Keratinocyte (primary cell): ENCODE data around the gene ANKRD17. TPM values are rescaled to one million over a fixed set of nuclear protein-coding genes. Genes with fewer than 3 reads are reported as not detected.

Experiments
- DNase-seq: peaks from one replicate; pipeline ENCODE4 v3.0.0-alpha.2; 2011; ENCODE audit warnings: low read depth, missing footprints, low spot score
- FAIRE-seq: peaks from 2 replicates; lab custom pipeline; 2011; peaks lifted over from hg19 to GRCh38; lab: Jason Lieb, UNC
- H2AFZ ChIP-seq: 2 replicates; pipeline ENCODE4 v1.6.0; 2012; ENCODE audit warnings: low read length, control low read depth, inconsistent platforms; ENCODE audit not compliant: control insufficient read depth
- H3K27ac ChIP-seq: 2 replicates; pipeline ENCODE4 v1.5.1; 2011; ENCODE audit warnings: low read length; ENCODE audit not compliant: control insufficient read depth, insufficient read depth
- H3K27me3 ChIP-seq: 3 replicates; pipeline ENCODE4 v1.6.0; 2011; ENCODE audit warnings: low read length; ENCODE audit not compliant: control insufficient read depth, insufficient read depth; ENCODE audit errors: extremely low read depth
- H3K36me3 ChIP-seq, 2 experiments: 2 replicates in 1 of 2; 3 replicates in 1 of 2; pipeline ENCODE4 v1.5.1; 2011; ENCODE audit warnings: low read length in 2 of 2, mild to moderate bottlenecking in 1 of 2; ENCODE audit not compliant: control insufficient read depth in 2 of 2, insufficient read depth in 2 of 2; ENCODE audit errors: extremely low read depth in 1 of 2
- H3K4me1 ChIP-seq: 3 replicates; pipeline ENCODE4 v1.5.1; 2011; ENCODE audit warnings: low read length; ENCODE audit not compliant: control insufficient read depth, insufficient read depth; ENCODE audit errors: extremely low read depth
- H3K4me2 ChIP-seq: 3 replicates; pipeline ENCODE4 v1.6.0; 2011; ENCODE audit warnings: low read depth, low read length; ENCODE audit not compliant: control insufficient read depth, insufficient read depth; ENCODE audit errors: extremely low read depth
- H3K4me3 ChIP-seq, 3 experiments: fragments of 200-600 bp in 1 of 3; sonication (generic) in 1 of 3; 2 replicates in 2 of 3; 3 replicates in 1 of 3; pipeline ENCODE4 v1.5.1; 2011 to 2016; ENCODE audit warnings: low read length in 3 of 3, mild to moderate bottlenecking in 3 of 3, control low read depth in 2 of 3, inconsistent platforms in 1 of 3, low read depth in 1 of 3, mixed read lengths in 1 of 3, mixed run types in 1 of 3, moderate library complexity in 1 of 3; ENCODE audit not compliant: control insufficient read depth in 2 of 3, insufficient read depth in 2 of 3; ENCODE audit errors: extremely low read depth in 1 of 3
- H3K79me2 ChIP-seq: 2 replicates; pipeline ENCODE4 v1.6.0; 2012; ENCODE audit warnings: low read length; ENCODE audit not compliant: control insufficient read depth, insufficient read depth
- H3K9ac ChIP-seq: 3 replicates; pipeline ENCODE4 v1.6.0; 2011; ENCODE audit warnings: low read length; ENCODE audit not compliant: control insufficient read depth, insufficient read depth; ENCODE audit errors: extremely low read depth
- H3K9me1 ChIP-seq: 3 replicates; pipeline ENCODE4 v1.6.0; 2011; ENCODE audit warnings: low read length; ENCODE audit not compliant: control insufficient read depth, insufficient read depth; ENCODE audit errors: extremely low read depth
- H3K9me3 ChIP-seq: 2 replicates; pipeline ENCODE4 v1.5.1; 2012; ENCODE audit warnings: low read depth, low read length; ENCODE audit not compliant: control insufficient read depth
- H4K20me1 ChIP-seq: 3 replicates; pipeline ENCODE4 v1.6.0; 2011; ENCODE audit warnings: low read length; ENCODE audit not compliant: control insufficient read depth, insufficient read depth; ENCODE audit errors: extremely low read depth
- EZH2 ChIP-seq: IDR thresholded peaks from one replicate; pipeline ENCODE4 v1.6.1; 2012; ENCODE audit warnings: inconsistent platforms, mild to moderate bottlenecking, low read length, moderate library complexity
- dilution Hi-C: fragments of 300-500 bp; cut with MboI; formaldehyde crosslinking; loops from one replicate; pipeline ENCODE4 v1.7.0; 2020; ENCODE audit warnings: low sequenced_read_pairs; ENCODE audit not compliant: extremely low pct_ligation_motif_present
- polyA plus RNA-seq, 5 experiments: library from polyadenylated mRNA; depleted of rRNA in 3 of 5; stranded (reverse) in 3 of 5; stranded (forward) in 1 of 5; unstranded in 1 of 5; fragments of >200 nt; gene quantifications; 1 replicate in 1 of 5; 2 replicates in 3 of 5; 3 replicates in 1 of 5; pipeline versions ENCODE4 v1.2.1 to v1.2.3, GENCODE V29; 2011 to 2012; ENCODE audit warnings: missing spikeins in 2 of 5, low read depth in 1 of 5, low replicate concordance in 1 of 5
- TF ChIP-seq, protein P1 (sequence below), 3 experiments: IDR thresholded peaks in 1 of 3; conservative IDR thresholded peaks in 1 of 3; optimal IDR thresholded peaks in 1 of 3; 2 replicates in 2 of 3; 3 replicates in 1 of 3; pipeline versions ENCODE3 to v1.5.1; 2011; ENCODE audit warnings: low read length in 3 of 3, mild to moderate bottlenecking in 3 of 3, moderate library complexity in 2 of 3, control low read depth in 1 of 3, inconsistent platforms in 1 of 3; ENCODE audit not compliant: insufficient read depth in 2 of 3; ENCODE audit errors: extremely low read depth in 1 of 3

Gene ANKRD17
- polyA plus RNA-seq, 1 donor (not counting 4 experiments of a cell fraction or from before 2014, with no cell fraction given): 51.5 TPM

DNA sequence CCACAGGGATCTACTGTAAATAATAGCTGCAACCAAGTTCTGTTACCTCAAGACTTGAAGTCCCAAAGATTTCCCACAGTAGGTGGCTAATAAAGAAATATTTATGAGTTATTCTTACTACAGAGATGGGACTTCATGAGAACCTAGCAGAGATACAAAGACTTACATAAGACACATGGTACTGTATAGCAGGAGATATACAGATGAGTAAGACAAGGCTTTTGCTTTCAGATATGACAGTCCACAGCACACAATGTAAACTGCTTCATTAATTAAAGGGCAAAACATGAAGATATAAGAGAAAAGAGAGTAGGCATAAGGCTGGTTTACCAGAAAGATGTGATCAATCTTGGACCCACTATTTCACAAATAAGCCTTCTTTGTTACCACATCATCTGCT, 6.6 kb downstream of the ANKRD17 start:
- H3K9me1 ChIP-seq: no peaks in the 10 kb centered on the region
- no peaks in the 10 kb centered on the region for H3K36me3 ChIP-seq
- no peak overlapping the region for H3K27ac ChIP-seq
- dilution Hi-C loops: no loop called here
- no peaks in the 10 kb centered on the region for H3K9me3 ChIP-seq
- peaks cover 9% of the 10 kb centered on the region for H3K4me1 ChIP-seq
- H3K27me3 ChIP-seq: no peaks in the 10 kb centered on the region
- no peak overlapping the region for H2AFZ ChIP-seq
- no peak overlapping the region for H3K4me2 ChIP-seq
- DNase-seq: no peak
- H3K4me3 ChIP-seq: no peak overlapping the region
- no peak for FAIRE-seq
- TF ChIP-seq, protein P1, sequence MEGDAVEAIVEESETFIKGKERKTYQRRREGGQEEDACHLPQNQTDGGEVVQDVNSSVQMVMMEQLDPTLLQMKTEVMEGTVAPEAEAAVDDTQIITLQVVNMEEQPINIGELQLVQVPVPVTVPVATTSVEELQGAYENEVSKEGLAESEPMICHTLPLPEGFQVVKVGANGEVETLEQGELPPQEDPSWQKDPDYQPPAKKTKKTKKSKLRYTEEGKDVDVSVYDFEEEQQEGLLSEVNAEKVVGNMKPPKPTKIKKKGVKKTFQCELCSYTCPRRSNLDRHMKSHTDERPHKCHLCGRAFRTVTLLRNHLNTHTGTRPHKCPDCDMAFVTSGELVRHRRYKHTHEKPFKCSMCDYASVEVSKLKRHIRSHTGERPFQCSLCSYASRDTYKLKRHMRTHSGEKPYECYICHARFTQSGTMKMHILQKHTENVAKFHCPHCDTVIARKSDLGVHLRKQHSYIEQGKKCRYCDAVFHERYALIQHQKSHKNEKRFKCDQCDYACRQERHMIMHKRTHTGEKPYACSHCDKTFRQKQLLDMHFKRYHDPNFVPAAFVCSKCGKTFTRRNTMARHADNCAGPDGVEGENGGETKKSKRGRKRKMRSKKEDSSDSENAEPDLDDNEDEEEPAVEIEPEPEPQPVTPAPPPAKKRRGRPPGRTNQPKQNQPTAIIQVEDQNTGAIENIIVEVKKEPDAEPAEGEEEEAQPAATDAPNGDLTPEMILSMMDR (optimal IDR thresholded peaks at IDR 0.05 in 1 of 3, IDR thresholded peaks at IDR 0.05 in 1 of 3, conservative IDR thresholded peaks at IDR 0.05 in 1 of 3; ENCODE audit: extremely low read depth in 1 of 3, insufficient read depth in 2 of 3, low read length in 3 of 3): no peak
- TF ChIP-seq EZH2: no peak
- H3K79me2 ChIP-seq: peaks cover 100% of the 10 kb centered on the region
- peaks cover 6% of the 10 kb centered on the region for H4K20me1 ChIP-seq
- H3K9ac ChIP-seq: no peak overlapping the region

DNA sequence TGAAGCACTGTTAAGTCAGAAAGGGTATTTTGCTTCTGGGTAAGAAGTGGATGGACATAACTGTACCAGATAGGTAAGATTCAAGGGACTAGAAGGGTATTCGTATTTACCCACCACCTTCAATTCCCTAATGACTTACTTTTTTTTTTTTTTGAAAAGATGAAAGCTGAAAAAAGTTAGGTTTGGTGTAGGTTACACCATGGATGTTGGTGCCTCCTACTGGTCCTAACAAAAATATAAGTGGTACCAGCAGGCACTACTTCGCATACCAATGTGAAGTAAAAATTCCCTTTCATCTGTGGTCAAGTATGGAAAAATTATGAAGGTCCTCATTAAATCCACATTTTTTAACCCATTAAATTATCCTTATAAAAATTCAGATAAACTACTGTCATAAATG, 7.2 kb downstream of the ANKRD17 start:
- H3K27ac ChIP-seq: no peak overlapping the region
- H3K9ac ChIP-seq: no peak overlapping the region
- FAIRE-seq: no peak
- dilution Hi-C loops: no loop called here
- no peak for DNase-seq
- H3K36me3 ChIP-seq: no peaks in the 10 kb centered on the region
- H3K27me3 ChIP-seq: no peaks in the 10 kb centered on the region
- no peak for TF ChIP-seq EZH2
- TF ChIP-seq, protein P1 (optimal IDR thresholded peaks at IDR 0.05 in 1 of 3, IDR thresholded peaks at IDR 0.05 in 1 of 3, conservative IDR thresholded peaks at IDR 0.05 in 1 of 3; ENCODE audit: extremely low read depth in 1 of 3, insufficient read depth in 2 of 3, low read length in 3 of 3): no peak
- no peak overlapping the region for H2AFZ ChIP-seq
- H3K9me1 ChIP-seq: no peaks in the 10 kb centered on the region
- peaks cover 2% of the 10 kb centered on the region for H4K20me1 ChIP-seq
- H3K4me3 ChIP-seq: no peak overlapping the region
- peaks cover 4% of the 10 kb centered on the region for H3K4me1 ChIP-seq
- no peak overlapping the region for H3K4me2 ChIP-seq
- H3K79me2 ChIP-seq: peaks cover 100% of the 10 kb centered on the region
- no peaks in the 10 kb centered on the region for H3K9me3 ChIP-seq
